Dermis blood vessel endothelial cell (primary cell): ENCODE data around the gene FMN2. TPM values are rescaled to one million over a fixed set of nuclear protein-coding genes. Genes with fewer than 3 reads are reported as not detected.
"Not testable (repeated sequence)": the region's sequence is repeated elsewhere in the genome, so short reads cannot be mapped to it uniquely, and the experiment has no call there.

Source experiments
- DNase-seq: peaks from one replicate; pipeline ENCODE4 v3.0.0; 2010
- total RNA-seq: library from RNA; depleted of rRNA; stranded (reverse); fragments of >200 nt; gene quantifications from 2 replicates; pipeline ENCODE4 v1.2.3, GENCODE V29; 2014

Gene FMN2
- total RNA-seq, 1 donor from 2014 or later: 1.5 TPM

DNA sequence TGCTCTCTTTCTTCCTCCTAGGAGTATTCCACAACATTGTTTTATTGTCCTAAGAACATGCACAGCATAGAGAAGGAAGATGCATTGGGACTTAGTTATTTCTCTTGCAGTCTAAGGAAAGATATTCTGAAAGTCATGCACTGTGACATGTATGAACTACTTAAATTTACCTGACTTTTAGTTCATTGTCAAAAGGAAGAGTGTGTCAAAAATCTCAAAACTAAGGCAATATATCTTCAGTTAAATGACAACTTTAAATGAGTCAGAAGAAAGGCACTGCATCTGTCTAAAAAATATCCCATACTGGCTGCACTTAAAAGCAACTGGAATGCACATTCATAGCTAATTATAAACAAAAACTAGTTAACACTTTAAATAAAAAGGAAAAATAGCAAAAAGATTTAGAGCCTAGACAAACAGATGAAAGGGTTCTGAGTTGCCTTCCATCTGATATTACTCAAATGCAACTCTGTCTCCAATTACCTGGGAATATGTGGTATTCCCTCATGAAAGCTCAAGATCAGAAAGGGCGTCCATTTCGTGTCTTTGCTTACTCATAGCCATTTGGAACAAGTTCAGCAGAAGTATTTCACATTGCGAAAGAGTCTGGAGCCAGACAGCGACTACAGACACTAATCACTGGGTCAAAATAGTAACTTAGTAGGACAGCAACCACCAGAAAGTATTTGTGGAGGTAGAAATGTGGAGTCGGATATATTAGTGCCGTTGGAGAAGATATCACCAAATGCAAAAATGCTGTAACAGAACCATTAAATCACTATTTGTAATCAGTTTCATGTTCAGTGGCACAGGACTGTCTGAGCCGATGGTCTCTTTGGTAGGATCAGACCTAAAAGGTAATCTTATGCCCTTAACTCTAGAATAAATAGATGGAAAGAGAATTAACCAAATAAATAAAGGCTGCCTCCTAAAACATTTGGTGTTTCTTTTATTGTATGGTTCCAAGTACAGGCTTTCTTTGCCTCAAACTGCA lies 294.6 kb downstream of the FMN2 start:
- no peak for DNase-seq

DNA sequence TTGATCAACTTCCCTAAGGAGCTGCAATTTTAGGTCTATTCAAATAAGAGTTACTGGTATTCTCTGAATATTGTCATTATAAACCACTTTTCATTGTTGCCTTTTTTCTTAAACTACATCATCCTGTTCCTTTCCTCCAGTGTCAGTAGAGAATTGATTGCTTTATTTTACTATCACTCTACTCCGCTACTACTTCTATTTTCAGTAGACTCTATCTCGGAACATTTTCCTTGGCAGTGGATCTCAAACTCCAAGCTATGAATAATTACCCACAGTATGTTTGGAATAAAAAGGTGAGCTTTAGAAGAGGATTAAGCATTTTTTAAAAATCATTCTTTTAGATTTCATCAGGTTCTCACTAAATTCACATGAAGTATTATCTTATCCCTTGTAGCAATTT lies 295.4 kb downstream of the FMN2 start:
- DNase-seq: no peak

DNA sequence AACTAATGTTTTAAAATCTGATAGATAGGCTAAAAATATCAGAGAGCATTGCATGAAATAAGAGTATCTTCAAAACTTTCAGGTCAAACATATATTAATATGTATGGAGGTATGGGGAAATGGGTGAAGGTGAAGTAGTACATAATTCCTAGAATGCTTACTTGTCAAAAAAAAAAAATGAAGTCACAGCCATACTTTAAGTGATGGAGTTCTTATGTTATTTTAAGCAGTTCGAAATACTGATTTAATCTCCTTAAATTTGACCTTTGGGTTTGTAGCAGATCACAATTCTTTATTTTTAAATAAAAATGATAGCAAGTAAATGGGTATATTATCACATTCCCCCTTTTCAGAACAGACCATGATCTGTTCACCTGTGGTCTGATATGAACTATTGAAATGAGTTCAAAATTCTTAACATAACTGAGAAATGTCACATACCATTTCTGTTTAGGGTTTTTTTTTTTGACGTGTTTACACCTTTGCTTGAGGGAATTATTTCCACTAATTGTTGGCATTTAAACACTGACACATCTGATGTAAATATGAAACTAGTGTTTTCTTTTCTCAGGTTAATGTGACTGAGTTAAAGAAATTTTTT lies 300.1 kb downstream of the FMN2 start:
- no peak for DNase-seq

DNA sequence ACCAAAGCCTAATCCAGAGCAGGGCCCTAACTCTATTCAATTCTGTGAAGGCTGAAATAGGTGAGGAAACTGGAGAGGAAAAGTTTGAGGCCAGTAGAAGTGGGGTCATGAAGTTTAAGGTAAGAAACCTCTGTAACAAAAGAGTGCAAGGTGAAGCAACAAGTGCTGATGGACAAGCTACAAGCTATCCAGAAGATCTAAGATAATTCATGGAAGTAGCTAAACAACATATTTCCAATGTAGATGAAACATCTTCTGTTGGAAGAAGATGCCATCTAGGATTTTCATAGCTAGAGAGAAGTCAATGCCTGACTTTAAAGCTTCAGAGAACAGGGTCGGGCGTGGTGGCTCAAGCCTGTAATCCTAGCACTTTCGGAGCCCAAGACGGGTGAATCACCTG lies 302.7 kb downstream of the FMN2 start:
- DNase-seq: no peak

GRCh38 chr1:240395336-240395735 lies 303.7 kb downstream of the FMN2 start:
- DNase-seq: no peak

- DNase-seq: no peak
Measured at GRCh38 chr1:240399381-240399780, 307.7 kb downstream of the FMN2 start.

GRCh38 chr1:240401731-240402130 lies 310.0 kb downstream of the FMN2 start:
- no peak for DNase-seq

DNA sequence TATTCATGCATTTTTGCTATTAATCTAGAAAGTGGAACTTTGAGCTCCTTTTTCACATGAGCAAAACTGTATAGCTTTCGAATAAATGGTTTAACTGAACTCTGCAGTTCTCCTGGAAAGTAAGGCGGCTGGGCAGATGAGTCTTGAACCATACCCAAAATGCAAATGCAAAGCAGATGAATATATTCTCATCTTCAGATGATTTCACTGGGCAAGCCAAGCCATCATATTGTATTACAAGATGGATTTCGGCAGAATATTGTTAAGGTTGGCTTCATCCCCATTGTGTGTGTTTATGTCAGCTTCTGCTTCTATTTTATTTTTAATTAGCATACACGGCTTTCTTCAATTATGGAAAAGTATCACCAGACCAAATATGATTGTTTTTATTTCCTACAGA lies 310.6 kb downstream of the FMN2 start:
- DNase-seq: no peak

DNA sequence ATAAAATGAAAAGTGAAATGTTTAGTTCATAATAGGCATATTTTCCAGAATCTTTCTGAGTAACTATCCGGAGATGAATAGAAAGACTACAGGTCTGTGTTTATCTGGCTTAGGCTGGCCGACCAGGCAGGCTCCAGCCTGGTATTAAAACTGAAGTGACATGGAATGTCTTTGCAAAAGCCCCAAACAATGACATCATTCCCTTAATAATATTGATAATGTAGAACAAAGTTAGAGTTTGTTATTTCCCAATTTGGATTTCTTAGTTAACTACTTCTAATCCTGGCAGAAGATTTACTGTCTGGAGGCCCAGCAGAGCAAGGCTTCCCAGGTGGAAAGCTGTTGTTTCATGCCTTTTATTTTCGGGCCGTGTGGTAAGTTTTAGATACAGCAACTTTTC lies 312.6 kb downstream of the FMN2 start:
- DNase-seq: no peak

- no peak for DNase-seq
Measured at GRCh38 chr1:240405751-240406150, 314.1 kb downstream of the FMN2 start.

GRCh38 chr1:240407407-240407806 lies 315.7 kb downstream of the FMN2 start:
- no peak for DNase-seq

DNA sequence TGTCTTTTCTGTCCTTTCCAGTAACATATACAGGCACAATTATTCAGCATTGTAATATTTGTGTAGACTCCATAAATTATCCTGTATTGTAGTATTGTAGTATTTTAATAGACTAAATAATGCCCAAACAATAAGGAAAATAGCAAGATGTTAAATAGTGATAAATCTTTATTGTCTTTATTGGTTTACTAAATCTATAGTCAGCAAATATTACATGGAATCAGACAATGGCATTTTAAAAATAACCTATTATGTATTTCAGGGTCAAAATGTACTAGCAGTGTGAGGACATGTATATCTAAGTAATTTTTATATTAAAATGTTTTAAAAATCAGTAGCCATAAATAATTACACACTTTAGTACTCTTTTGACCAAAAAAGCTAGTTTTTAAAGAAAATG lies 317.9 kb downstream of the FMN2 start:
- DNase-seq: no peak

DNA sequence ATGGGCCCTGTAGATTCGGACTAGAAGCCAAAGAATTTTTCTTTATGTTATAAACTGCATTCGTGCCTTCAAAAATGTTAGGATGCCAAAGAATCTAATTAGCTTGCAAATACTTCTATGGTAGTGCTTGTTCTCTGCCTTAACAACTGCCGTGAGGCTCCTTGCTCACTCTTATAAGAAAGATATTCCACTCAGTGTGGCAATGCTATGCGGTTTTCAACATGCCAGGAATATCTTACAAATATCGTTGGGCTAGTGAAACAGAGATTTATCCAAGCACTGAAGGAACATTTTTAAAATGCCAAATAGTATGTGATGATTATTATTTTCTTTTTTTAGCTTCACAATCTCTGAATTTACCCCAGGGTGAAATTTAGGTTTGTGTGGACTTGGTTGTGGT lies 322.0 kb downstream of the FMN2 start:
- no peak for DNase-seq

GRCh38 chr1:240414237-240414636 lies 322.6 kb downstream of the FMN2 start:
- no peak for DNase-seq

DNA sequence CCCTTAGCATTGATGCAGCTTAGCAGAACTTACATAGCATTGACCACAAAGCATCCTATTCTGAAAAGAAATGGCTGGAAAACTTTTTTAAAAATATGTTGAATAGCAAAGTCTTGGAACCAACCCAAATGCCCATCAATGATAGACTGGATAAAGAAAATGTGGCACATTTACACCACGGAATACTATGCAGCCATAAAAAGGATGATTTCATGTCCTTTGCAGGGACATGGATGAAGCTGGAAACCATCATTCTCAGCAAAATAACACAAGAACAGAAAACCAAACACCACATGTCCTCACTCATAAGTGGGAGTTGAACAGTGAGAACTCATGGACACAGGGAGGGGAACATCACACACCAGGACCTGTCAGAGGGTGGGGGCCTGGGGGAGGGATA lies 323.3 kb downstream of the FMN2 start:
- DNase-seq: not testable (repeated sequence)

- DNase-seq: no peak
Measured at GRCh38 chr1:240415532-240415931, 323.8 kb downstream of the FMN2 start.

DNA sequence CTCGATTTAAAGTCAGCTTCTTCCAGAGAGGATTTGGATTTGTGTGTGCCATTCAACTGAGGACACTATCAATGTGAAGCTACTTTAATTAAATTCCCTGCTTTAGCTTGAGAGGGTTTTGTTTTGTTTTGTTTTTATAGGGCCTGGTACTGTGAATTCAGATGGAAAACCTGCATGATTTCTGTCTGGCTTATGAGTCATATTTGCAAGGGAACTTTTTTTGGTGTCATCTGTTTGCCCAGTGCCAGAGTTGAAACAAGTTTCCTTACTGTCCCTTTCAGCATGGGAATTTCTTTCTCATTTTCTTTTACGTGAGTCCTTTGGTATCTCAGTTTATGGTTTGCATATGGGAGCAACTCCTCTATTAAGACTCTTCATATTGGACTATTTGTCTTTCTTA lies 325.6 kb downstream of the FMN2 start:
- no peak for DNase-seq

- DNase-seq: no peak
Measured at GRCh38 chr1:240420766-240421165, 329.1 kb downstream of the FMN2 start.

DNA sequence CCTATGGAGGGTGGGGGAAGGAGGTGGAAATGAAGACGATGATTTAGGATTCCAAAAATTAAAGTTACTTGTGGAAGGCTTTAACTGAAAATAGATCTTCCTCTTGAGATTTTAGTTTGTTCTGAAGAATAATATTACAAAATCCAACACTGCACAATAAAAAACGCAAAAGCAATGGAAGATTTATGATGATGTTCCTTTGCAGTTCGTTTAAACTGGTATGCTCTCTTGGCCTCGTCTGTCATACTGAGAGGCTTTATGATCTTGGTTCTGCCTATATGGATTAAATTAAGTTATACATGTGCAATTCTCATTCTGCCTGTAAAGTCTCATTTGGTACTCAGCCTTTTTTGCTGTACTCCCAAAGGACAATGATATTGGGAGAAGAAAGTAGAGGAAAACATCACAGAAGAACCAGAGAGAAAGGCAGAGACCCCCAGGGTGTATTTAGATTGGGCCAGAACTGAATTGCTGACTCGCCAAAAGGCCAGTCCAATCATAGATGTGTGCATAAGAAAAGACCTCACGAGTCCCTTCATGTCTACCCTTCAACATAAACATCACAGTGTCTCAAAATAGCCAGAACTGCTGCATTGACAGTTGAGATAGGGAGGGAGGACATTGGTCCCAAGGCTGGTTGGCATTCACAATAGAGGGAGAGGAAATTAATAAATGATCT lies 331.7 kb downstream of the FMN2 start:
- no peak for DNase-seq

DNA sequence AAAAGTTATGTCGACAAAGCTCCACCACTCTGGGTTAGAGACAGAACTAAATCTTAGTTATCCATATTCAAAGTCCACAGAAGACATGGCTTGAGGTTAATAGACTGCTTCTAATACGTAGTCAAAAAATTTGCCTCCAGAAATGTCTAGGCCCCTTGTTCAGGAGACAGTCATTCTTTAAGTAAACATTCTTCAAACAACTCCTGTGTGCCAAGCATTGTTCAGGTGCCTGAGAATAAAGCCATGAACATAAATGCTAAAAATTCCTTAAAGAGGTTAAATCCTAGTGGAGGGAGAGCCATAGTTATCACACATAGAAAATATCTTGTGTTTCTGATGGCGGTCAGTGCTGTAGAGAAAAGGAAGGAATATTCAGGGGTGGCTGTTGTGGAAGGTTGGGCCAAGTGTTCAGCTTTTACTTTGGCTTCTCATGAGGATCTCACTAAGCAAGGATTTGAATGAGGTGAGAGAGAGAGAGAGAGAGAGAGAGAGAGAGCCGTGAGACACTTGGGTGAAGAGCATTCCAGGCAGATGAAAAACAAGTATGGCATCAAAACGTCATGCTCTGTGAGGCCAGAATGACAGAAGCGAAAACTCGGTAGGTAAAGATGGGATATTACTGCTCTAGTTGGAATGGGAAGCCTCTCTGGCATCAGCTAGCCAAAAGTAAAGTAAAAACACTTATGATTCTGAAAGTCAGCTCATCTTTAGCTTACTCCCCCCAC lies 333.2 kb downstream of the FMN2 start:
- no peak for DNase-seq

GRCh38 chr1:240426051-240426450 lies 334.4 kb downstream of the FMN2 start:
- no peak for DNase-seq

DNA sequence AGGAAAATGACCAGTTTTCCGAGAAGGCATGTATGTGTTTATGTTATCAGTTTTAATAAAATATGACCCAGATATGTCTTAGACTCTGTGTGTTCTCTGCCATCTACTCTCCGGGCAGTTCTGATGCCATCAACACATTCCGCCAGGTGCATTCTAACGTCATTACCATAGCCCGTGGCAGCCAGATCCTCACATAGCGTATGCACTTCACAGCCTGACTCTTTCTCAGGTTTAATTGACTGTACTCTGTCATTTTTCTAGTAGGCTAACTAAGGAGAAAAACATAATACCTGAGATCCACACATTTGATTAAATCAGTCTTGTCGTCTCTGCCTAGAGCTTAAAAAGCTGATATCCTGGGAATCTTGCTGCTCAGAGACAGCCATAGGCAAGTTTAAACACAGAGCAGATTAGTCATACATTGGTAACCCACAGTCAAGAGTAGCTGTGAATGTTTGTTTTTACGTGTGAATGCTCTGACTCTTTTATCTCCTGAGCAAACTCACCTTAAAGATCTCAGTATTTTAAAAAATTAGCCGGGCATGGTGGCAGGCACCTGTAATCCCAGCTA lies 344.4 kb downstream of the FMN2 start:
- DNase-seq: no peak

DNA sequence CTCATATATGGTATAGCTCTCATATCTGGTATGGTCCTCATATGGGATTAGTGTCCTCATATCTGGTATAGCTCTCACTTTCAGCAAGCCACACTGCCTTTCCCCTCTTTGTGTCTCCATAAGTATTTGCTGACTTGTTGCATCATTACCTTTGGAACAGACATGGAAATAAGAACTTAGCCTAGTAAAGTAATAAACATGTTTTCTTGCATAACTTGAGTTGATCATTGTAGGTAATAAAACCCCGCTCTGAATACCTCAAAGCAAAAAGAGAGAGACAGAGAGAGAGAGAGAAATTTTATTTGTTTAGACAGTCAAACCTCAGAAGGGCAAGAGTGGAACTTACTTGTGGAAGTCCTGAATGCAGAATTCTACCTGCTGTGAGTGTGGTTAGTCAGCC lies 350.0 kb downstream of the FMN2 start:
- DNase-seq: no peak
